Stimulated activated naive CD4-positive, alpha-beta T cell (primary cell): ENCODE results near the gene TMEM131.

Experiments
- DNase-seq, 6 experiments: peaks; one replicate each; lab custom pipeline; 2025; lab: John Stamatoyannopoulos, UW

TMEM131 gene

GRCh38 chr2:97991081-97991856, 4.5 kb downstream of the TMEM131 start:
- no peak for DNase-seq

- DNase-seq, result no peak
Measured at GRCh38 chr2:97988722-97989121, 7.0 kb downstream of the TMEM131 start.

- DNase-seq, result no peak
Measured at GRCh38 chr2:97985998-97986397, 9.8 kb downstream of the TMEM131 start.

GRCh38 chr2:97983698-97984097, 12.1 kb downstream of the TMEM131 start:
- no peak for DNase-seq

- DNase-seq, result no peak
Measured at GRCh38 chr2:97983134-97983533, 12.6 kb downstream of the TMEM131 start.

GRCh38 chr2:97982621-97983020, 13.1 kb downstream of the TMEM131 start:
- no peak for DNase-seq

GRCh38 chr2:97981961-97982360, 13.8 kb downstream of the TMEM131 start:
- DNase-seq, result no peak

GRCh38 chr2:97979904-97980303, 15.8 kb downstream of the TMEM131 start:
- no peak for DNase-seq

- no peak for DNase-seq
Measured at GRCh38 chr2:97974471-97974870, 21.3 kb downstream of the TMEM131 start.

GRCh38 chr2:97970293-97971060, 25.3 kb downstream of the TMEM131 start:
- no peak for DNase-seq

GRCh38 chr2:97969081-97970067, 26.4 kb downstream of the TMEM131 start:
- DNase-seq, result no peak

GRCh38 chr2:97967931-97968627, 27.7 kb downstream of the TMEM131 start:
- DNase-seq, result no peak

GRCh38 chr2:97967216-97967592, 28.5 kb downstream of the TMEM131 start:
- DNase-seq, result no peak

- no peak for DNase-seq
Measured at GRCh38 chr2:97966545-97967215, 29.1 kb downstream of the TMEM131 start.

- no peak for DNase-seq
Measured at GRCh38 chr2:97965116-97965515, 30.6 kb downstream of the TMEM131 start.

- DNase-seq, result no peak
Measured at GRCh38 chr2:97963880-97964279, 31.9 kb downstream of the TMEM131 start.

- DNase-seq, result no peak
Measured at GRCh38 chr2:97963079-97963406, 32.7 kb downstream of the TMEM131 start.

- DNase-seq, result no peak
Measured at GRCh38 chr2:97961534-97961933, 34.2 kb downstream of the TMEM131 start.

- DNase-seq, result no peak
Measured at GRCh38 chr2:97958184-97958583, 37.6 kb downstream of the TMEM131 start.

- DNase-seq, result no peak
Measured at GRCh38 chr2:97957432-97958183, 38.1 kb downstream of the TMEM131 start.
